GM21576 (cell line): ENCODE results near the gene PERM1.
"Not testable (repeated sequence)": the region's sequence is repeated elsewhere in the genome, so short reads cannot be mapped to it uniquely, and the experiment has no call there.

ENCODE experiments used
- ATAC-seq: cut with Tn5 transposase; IDR thresholded peaks from one replicate; pipeline ENCODE4 v1.9.1; 2021; ENCODE audit warnings: mild to moderate bottlenecking, moderate library complexity; ENCODE audit not compliant: unreplicated experiment

The PERM1 gene

GRCh38 chr1:978835-979743 is 2.8 kb downstream of the PERM1 start:
- ATAC-seq, result no peak

- no peak for ATAC-seq
These were observed 3.6 kb downstream of the PERM1 start for GRCh38 chr1:978069-978834.

- not testable (repeated sequence) for ATAC-seq
These were observed 5.1 kb downstream of the PERM1 start for GRCh38 chr1:976791-977190.

- no peak for ATAC-seq
These were observed 5.8 kb downstream of the PERM1 start for GRCh38 chr1:975896-976683.

- no peak for ATAC-seq
These were observed 6.5 kb downstream of the PERM1 start for GRCh38 chr1:975365-975764.

- ATAC-seq, result no peak
These were observed 7.1 kb downstream of the PERM1 start for GRCh38 chr1:974687-975328.

GRCh38 chr1:974293-974640 is 7.6 kb downstream of the PERM1 start:
- ATAC-seq, result no peak

- ATAC-seq, result no peak
These were observed 8.2 kb downstream of the PERM1 start for GRCh38 chr1:973459-974292.

GRCh38 chr1:972726-973458 is 9.0 kb downstream of the PERM1 start:
- ATAC-seq, result no peak

- ATAC-seq, result no peak
These were observed 10.0 kb downstream of the PERM1 start for GRCh38 chr1:971751-972506.

- no peak for ATAC-seq
These were observed 10.7 kb downstream of the PERM1 start for GRCh38 chr1:970973-971730.

- ATAC-seq, result no peak
These were observed 11.5 kb downstream of the PERM1 start for GRCh38 chr1:970242-970972.

GRCh38 chr1:969260-969855 is 12.5 kb downstream of the PERM1 start:
- ATAC-seq, result no peak

GRCh38 chr1:967466-968343 is 14.2 kb downstream of the PERM1 start:
- ATAC-seq, result no peak

- ATAC-seq, result peak; percentile 66
These were observed 15.1 kb downstream of the PERM1 start for GRCh38 chr1:966704-967300.
